Right lobe of liver (tissue), 6 donors: ENCODE measurements around the gene TNRC6C. TPM values are rescaled to one million over a fixed set of nuclear protein-coding genes. Genes with fewer than 3 reads are reported as not detected.

Experiments
- ATAC-seq, 4 donors: fragments of 200-7000 bp; cut with Tn5 transposase; one replicate each; pipeline ENCODE4 v1.9.1; 2020; ENCODE audit warnings: mild to moderate bottlenecking in 4 of 4, moderate library complexity in 4 of 4
- DNase-seq, 3 donors: peaks; one replicate each; pipeline ENCODE4 v3.0.0-alpha.2; 2020
- H3K27ac ChIP-seq, 3 donors: fragments of 200-600 bp; one replicate each; pipeline ENCODE4 v1.8.0; 2022
- H3K27me3 ChIP-seq, 2 donors: fragments of 200-600 bp; one replicate each; pipeline ENCODE4 v1.8.0; 2022
- H3K36me3 ChIP-seq, 4 donors: fragments of 200-600 bp; sonication (generic) in 1 of 4; one replicate each; pipeline versions ENCODE4 v1.5.1 to v1.8.0; 2017 to 2022; ENCODE audit warnings: control low read depth in 1 of 4
- H3K4me1 ChIP-seq, 4 donors: fragments of 200-600 bp; sonication (generic) in 1 of 4; one replicate each; pipeline versions ENCODE4 v1.5.1 to v1.8.0; 2017 to 2022; ENCODE audit warnings: control low read depth in 1 of 4
- H3K4me3 ChIP-seq, 3 donors: fragments of 200-600 bp; one replicate each; pipeline ENCODE4 v1.8.0; 2022
- H3K9me3 ChIP-seq, 4 donors: fragments of 200-600 bp; sonication (generic) in 1 of 4; one replicate each; pipeline versions ENCODE4 v1.5.1 to v1.8.0; 2017 to 2022; ENCODE audit warnings: control low read depth in 1 of 4
- CTCF ChIP-seq, 4 donors: fragments of 200-600 bp in 3 of 4; fragments of 450-650 bp in 1 of 4; IDR thresholded peaks; one replicate each; pipeline versions ENCODE4 v1.5.1 to v1.8.0; 2016 to 2022; ENCODE audit warnings: antibody characterized with exemption in 4 of 4, mild to moderate bottlenecking in 2 of 4
- POLR2A ChIP-seq: fragments of 450-650 bp; IDR thresholded peaks from one replicate; pipeline ENCODE4 v1.6.1; 2017; ENCODE audit warnings: antibody characterized with exemption, mild to moderate bottlenecking
- whole genome bisulfite sequencing: methylation state at CpG from one replicate; pipeline ENCODE4 v1.1.6; 2018; ENCODE audit warnings: low coverage, low lambda C conversion rate; ENCODE audit not compliant: insufficient coverage; ENCODE audit errors: missing lambda C conversion rate; 5-methylcytosine and 5-hydroxymethylcytosine counted together
- intact Hi-C, 2 donors: fragments of 100-400 bp; cut with DNase I; formaldehyde crosslinking; loops; one replicate each; pipeline versions ENCODE4 v1.11.2 to v1.14.1; 2022
- total RNA-seq, 6 experiments: library from RNA; depleted of rRNA in 2 of 6; stranded (reverse); fragments of >200 nt in 2 of 6; fragmentation: NEBNext Ultra II Directional in 3 of 6; extraction: Animal tissue kit (Norgen Biotek cat#: 25700) in 3 of 6; gene quantifications; one replicate each; pipeline versions ENCODE4 v1.1.0 to v1.2.4, GENCODE V29; 2016 to 2023
- donor health status: DM: no; HTN: yes; CAD: no.
- donor health status: DM: no; HTN: no; CAD: no.
- donor health status: DM: no; HTN: no; CAD: no.
- donor health status: DM: no; HTN: yes; CAD: no.
- donor health status: DM: no; HTN: yes; CAD: no.

TNRC6C gene
- total RNA-seq, 6 experiments from 2014 or later: 1.9 to 10.6 (median 7.7) TPM

GRCh38 chr17:77995146-77995852 lies 36.8 kb downstream of the TNRC6C start:
- 46% methylated on average over 6 of the region's 6 CpGs for WGBS

GRCh38 chr17:77996256-77996655 lies 37.8 kb downstream of the TNRC6C start:
- Histone ChIP-seq H3K27ac (no peak overlapping the region), H3K27me3 (no peaks in the 10 kb centered on the region), H3K4me3 (no peak overlapping the region), H3K4me1 (peaks cover 0 to 20% (median 9%) of the 10 kb centered on the region in 4 donors), H3K9me3 (no peaks in the 10 kb centered on the region), H3K36me3 (no peaks in the 10 kb centered on the region)
- ATAC-seq (no peak), DNase-seq (no peak)
- WGBS: 85% methylated on average over 3 of the region's 3 CpGs
- TF ChIP-seq CTCF (IDR thresholded peaks at IDR 0.05) (no peak), POLR2A (no peak)
- intact Hi-C loops: no loop called here

More at GRCh38 chr17:77995146-77995852, 36.8 kb downstream of the TNRC6C start:
- TF ChIP-seq CTCF (IDR thresholded peaks at IDR 0.05) (no peak), POLR2A (no peak)
- peaks cover 0 to 20% (median 9%) of the 10 kb centered on the region in 4 donors for H3K4me1 ChIP-seq
- no peak overlapping the region for H3K4me3 ChIP-seq
- H3K36me3 ChIP-seq: no peaks in the 10 kb centered on the region
- DNase-seq (peak; percentile 49 to 81 (median 79)), ATAC-seq (peak; percentile 97 to 99 (median 99))
- intact Hi-C loops: no loop called here
- no peaks in the 10 kb centered on the region for H3K9me3 ChIP-seq
- H3K27ac ChIP-seq: peak overlapping the region in 1 of 3 donors; percentile 22
- no peaks in the 10 kb centered on the region for H3K27me3 ChIP-seq

- DNase-seq: no peak
- intact Hi-C loops: no loop called here
- H3K4me1 ChIP-seq: peaks cover 0 to 17% (median 8%) of the 10 kb centered on the region in 4 donors
- ATAC-seq: no peak
- TF ChIP-seq POLR2A: no peak
- no peak for TF ChIP-seq CTCF (IDR thresholded peaks at IDR 0.05)
- no peak overlapping the region for H3K4me3 ChIP-seq
- H3K9me3 ChIP-seq: no peaks in the 10 kb centered on the region
- H3K36me3 ChIP-seq: no peaks in the 10 kb centered on the region
- no peak overlapping the region for H3K27ac ChIP-seq
- 93% methylated on average over 3 of the region's 7 CpGs for WGBS
- no peaks in the 10 kb centered on the region for H3K27me3 ChIP-seq
Observed at GRCh38 chr17:77999413-78000173, 41.1 kb downstream of the TNRC6C start.

DNA sequence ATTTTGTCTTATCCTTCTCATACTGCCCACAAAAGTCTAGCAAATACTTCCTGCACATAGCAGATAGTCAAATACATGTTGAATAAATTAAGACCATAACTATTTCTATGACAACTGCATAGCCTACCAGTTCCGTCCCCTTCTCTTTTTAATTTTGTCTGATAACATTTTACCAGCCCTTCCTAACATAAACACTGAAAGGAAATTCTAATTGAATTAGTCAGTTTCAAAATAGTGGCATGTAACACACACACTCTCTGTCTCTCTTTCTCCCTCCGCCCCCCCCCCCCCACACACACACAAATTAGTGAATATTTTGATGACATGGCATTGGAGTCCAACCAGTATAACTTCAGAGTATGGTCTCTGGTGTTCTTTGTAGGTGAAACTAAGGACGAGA lies 41.8 kb downstream of the TNRC6C start:
- Histone ChIP-seq H3K27ac (no peak overlapping the region), H3K36me3 (no peaks in the 10 kb centered on the region), H3K27me3 (no peaks in the 10 kb centered on the region), H3K4me1 (peaks cover 0 to 10% (median 5%) of the 10 kb centered on the region in 4 donors), H3K4me3 (no peak overlapping the region), H3K9me3 (no peaks in the 10 kb centered on the region)
- DNase-seq (no peak), ATAC-seq (no peak)
- 78% methylated on average over 3 of the region's 3 CpGs for WGBS
- intact Hi-C loops: no loop called here
- no peak for TF ChIP-seq CTCF (IDR thresholded peaks at IDR 0.05)
- TF ChIP-seq POLR2A: no peak
